ENCODE data around the gene ALDH3A1.

ALDH3A1 gene

DNA sequence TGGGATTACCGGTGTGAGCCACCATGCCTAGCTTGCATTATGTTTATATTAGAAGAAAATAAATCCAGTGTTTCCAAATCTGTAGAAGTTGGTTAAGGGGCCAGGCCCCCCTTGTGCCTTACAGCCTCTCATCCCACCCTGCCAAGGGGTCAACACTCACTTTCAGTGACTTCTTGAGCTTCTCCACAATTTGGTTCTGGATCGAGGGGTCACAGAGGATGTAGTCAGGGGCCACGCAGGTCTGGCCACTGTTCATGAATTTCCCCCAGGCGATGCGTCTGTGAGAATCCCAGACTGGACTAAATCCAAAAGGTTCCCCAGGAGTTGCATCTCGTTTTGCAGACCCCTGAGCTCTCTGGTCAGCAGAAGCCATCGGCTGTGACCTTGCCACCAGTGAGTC is 7.2 kb downstream of the ALDH3A1 start:
- no peak for DNase-seq

DNA sequence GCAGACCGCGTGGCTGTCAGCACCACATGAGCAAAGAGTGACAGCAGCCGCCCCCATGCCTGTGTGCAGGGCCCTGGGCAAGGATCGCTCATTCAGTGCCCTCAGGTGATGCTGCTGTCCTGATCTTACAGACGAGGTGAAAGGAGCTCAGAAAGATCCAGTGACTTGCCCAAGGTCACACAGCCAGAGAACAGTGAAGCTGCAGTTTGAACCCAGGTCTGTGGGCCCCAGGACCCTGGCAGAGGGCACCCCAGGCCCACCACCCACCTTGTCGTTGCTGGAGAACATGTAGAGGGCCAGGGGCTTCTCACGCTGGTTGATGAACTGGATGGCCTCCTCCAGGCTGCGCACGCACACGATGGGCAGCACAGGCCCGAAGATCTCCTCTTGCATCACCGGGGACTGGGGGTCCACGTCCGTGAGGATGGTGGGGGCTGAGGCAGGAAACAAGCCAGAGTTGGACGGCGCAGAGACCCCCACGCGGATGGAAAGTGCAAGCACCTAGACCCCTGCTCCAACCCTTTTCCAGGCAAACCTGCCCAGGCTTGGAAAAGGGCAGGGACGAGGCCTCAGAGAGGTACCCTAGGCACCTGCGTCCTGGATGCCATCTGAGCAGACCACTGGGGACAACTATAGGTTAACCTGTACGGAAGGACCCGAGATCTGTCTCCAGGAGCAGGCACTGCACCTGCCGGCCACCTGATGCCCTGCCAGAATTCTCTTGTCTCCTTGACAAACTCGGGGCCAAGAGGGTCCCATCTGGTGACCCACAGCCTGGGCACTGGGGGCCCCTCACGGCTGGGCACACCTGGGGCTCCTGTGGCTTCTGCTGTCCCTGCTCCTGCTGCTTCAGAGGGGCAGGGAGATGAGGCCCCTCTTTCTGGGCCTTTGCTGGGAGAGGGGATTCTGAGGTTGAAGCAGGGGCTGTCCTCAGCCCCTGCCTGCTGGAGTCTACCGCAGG is 8.6 kb downstream of the ALDH3A1 start:
- DNase-seq = no peak

DNA sequence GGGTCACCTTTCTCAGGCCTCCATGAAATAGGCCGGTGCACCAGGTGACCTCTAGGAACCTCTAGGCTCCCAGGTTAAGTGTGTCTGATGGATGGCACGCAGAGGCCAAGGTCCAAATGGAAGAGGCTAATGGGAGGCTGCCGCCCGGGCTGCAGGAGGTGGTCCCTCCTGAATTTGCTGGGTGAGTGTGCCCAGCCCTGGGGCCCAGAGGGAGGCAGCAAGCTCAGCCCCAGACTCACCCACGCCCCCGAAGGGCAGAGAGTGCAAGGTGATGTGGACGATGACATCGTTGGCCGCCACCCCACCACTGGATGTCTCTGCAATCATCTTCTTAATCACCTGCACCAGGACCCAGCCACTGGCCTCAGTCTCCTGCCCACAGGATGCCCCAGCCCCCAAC is 9.3 kb downstream of the ALDH3A1 start:
- no peak for DNase-seq

DNA sequence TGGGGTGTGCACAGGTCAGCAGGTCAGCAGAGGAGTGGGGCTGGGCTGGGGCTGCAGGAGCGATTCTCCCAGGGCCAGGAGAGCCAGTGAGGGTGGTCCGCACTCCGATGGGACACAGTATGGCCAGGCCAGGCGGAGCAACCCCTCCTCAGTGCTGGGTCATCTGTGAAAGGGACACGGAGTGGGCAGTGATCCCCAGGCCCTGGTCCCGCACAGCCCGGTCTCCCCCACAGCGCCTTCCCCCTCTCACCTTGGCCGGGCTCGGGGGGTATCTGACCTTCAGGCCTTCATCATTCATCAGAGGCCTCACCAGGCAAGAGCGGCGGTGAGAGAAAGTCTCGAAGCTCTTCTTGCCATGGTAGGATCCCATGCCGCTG is 10.0 kb downstream of the ALDH3A1 start:
- no peak for DNase-seq

DNA sequence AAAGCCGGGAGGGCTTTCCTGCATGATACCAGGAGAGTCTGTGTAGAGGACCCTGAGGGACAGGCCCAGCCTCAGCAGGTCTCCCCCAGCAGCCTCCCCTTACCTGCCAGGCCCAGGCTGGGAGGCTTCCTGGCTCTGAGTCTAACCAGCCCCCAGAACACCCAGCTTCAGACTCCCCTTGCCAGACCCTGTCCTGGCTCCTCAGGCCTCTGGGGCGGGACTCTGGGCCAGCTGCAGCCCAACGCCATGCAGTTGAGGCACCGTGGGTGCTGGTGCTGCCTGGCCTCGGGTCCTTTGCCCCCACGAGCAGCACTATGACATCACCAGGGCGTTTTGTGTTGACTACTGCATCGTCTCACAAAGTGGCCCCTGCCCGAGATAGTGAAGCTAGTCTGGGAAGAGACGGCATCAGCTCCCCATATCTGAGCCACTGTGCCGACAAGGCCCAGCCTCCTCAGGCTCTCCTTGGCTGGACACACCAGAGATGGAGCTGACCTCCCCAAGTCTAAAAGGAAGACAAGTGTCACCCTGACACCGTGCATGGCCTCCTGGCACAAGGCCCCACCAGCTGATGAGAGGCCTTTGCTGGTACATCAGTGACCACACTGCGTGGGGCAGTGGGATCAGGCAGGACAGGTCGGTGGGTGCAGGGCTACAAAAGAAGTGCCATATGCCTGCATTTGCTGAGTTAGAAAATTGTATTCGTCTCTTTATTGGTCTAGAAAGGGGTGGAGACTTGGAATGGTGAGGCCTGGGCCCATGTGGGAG is 10.6 kb downstream of the ALDH3A1 start:
- no peak for DNase-seq

DNA sequence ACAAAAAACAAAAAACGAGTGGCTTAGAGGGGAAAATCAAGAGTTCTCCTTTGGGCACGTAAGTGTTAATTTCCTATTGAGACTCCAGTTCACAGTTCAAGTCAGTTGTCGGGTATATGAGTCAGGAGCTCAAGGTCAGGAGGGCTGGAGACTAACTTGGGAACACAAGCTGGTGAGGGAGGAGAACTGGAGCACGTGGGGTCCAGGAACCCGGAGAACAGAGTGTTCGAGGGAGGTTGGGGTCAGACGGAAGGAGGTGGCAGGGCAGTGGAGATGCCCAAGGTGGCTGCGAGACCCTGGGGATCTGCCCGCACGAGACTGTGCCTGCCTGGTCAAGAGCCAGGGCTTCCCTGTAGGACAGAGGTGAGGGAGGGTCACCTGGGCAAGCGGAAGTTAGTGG is 12.0 kb downstream of the ALDH3A1 start:
- no peak for DNase-seq

DNA sequence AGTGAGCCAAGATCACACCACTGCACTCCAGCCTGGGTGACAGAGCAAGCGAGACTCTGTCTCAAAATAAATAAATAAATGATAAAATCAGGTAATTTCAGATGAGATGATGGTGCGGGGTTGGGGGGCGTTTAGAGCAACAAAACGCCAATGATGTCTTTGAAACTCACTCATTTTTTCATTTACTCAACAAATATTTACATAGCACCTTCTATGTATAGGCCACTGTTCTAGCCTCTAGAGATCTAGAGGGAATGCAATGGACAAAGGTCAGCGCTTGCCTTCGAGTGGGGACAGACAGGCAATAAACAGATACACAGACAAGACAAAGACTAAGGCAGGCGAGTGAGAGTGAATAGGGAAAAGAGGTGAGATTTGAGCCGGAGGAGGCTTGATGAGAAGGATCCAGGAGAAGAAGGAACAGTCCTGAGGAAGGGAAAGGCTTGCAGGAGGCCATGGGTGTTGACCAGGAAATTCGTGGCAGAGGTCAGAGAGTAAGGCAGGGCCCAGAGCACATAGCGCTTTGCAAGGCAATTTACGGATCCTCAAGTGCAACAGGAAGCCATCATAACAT is 14.1 kb downstream of the ALDH3A1 start:
- no peak for DNase-seq

DNA sequence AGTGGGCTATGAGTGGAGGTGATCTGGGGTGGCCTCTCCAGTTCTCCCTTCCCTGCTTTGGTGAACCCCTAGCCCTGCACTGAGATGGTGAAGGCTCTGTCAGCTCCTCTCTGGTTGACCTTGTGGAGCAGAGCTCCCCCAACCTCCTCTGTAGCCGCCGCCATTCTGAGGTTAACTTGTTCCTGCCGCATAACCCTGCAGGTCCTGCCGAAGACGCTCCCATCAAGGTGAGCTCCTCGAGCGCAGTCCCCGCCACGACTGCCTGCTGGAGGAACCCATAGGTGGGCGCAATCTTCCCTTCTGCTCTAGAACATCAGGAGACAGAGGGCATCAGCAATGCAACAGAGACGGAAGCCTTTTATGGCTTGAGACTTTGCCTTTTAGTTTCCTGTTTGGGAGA is 16.5 kb downstream of the ALDH3A1 start:
- no peak for DNase-seq

DNA sequence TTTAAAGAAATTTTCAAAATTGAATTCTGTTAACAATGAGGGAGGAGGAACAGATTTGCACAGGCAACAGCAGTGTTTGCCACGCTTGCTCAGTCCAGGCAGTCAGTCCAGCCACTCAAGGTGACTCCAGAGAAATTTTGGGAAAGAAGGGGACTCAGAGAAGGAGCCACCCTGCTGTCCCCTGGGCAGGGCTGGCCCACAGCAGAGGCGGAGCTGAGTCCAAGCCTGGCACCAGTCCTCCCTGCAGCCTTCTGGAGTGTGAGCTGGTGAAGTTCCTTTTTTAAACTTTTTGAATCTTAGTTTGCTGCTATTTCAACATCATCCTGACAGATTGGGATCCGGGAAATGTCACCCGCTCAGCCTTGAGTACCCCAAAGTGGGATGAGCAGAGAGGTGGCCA is 17.3 kb downstream of the ALDH3A1 start:
- no peak for DNase-seq

DNA sequence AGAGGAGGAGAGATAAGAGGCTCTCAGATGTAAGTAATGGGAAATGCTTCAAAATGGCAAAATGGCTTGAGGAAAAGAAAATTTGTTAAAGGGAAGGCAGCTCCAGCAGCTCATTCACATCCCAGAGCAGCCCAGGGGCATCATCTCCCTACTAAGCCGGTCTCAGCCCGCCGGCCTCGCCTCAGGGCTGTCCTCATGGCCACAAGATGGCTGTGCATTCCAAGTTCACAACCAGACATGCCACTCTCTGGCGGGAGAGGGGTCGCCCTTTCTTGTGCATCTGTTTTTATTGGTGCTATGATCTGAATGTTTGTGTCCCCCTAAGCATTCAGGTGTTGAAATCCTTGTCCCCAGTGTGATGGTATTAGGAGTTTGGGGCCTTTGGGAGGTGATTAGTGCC is 18.2 kb downstream of the ALDH3A1 start:
- no peak for DNase-seq

DNA sequence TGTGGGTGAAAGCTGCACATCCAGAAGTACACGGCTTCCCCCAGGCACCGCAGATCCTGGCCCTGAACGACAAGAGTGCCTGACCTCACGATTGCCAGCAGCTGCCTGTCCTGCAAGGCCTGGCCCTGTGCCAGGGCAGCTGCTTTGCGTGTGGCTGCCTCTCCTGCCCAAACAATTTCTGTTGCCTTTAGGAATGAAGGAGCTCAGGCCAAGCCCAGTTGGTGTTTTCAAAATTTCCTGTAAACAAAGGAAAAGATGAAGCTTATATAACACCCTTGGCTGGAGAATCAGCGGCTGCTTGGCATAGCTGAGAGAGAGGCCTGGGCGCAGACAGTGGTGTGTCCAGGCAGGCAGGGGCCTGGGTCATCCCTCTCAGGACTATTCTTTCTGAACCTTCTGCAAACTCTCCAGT is 20.0 kb downstream of the ALDH3A1 start:
- peak; percentile 53 for DNase-seq

DNA sequence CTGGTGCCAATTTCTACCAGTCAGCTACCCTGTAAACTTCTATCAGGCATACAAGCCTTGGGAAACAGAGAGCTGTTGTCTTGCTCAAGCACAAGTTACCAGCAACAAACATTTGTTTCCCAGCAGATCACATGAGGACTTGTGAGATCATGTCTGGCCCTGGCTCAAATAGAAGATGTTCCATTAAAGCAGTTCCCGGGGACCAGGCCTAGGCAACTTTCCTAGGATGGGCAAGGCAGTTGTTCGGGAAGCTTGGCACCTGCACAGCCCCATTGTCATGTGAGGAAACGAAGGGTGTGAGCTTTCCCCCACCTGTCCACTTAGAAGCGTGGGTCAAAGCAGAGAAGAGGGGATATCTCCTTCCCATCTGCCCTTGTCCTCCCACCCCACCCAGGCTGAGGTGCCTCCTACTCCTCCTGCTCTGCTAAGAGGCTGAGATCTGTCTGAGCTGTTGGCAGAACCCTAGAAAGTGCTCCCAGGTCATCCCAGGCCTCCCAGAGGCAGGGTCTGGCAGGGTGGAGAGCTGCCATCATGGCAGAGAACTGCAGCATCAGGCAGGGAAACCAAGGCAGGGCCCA is 20.5 kb downstream of the ALDH3A1 start:
- DNase-seq = peak; percentile 71

DNA sequence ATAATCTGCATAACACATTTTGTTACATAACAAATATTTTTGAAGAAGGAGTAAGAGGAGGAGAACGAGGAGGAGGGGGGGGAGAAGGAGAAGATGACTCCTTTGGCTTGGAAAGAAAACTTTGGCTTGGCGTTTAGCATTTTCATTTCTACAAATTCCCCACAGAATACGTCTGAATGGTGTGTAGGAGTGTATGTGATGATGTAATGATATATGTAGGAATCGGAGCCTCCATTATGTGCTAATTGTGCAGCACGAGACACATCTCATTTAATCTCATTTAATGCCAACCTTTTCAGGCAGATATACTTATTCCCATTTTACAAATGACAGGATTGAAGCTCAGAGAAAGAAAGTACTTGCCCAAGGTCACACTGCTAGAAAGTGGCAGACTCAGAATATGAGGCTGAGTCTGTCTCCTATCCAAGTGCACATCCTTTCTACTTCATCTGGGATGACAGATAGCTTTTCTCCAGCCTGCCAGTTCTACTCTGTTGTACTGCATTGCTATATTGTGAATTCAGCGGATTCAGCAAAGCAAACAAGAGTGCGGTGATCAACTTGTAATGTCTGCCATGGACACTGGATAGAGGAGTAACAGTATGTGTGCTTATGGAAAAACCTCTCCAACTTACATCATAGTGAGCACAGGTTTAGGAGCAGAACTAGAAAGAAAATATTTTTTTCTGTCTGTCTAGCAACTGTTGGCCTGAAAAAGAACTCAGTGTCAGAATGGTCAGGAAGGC is 21.3 kb downstream of the ALDH3A1 start:
- no peak for DNase-seq

DNA sequence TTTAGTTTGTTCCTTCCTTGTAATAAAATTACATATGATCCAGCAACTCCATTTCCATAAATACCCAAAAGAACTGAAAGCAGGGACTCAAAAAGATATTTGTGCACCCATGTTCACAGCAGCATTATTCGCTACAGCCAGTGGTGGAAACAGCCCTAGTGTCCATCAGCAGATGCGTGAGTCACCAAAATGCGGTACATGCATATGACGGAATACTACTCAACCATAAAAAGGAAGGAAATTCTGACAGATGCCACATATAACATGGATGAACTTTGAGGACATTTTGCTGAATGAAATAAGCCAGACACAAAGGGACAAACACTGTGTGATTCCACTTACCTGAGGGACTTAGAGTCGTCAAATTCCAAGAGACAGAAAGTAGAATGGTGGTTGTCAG is 22.6 kb downstream of the ALDH3A1 start:
- DNase-seq = no peak

DNA sequence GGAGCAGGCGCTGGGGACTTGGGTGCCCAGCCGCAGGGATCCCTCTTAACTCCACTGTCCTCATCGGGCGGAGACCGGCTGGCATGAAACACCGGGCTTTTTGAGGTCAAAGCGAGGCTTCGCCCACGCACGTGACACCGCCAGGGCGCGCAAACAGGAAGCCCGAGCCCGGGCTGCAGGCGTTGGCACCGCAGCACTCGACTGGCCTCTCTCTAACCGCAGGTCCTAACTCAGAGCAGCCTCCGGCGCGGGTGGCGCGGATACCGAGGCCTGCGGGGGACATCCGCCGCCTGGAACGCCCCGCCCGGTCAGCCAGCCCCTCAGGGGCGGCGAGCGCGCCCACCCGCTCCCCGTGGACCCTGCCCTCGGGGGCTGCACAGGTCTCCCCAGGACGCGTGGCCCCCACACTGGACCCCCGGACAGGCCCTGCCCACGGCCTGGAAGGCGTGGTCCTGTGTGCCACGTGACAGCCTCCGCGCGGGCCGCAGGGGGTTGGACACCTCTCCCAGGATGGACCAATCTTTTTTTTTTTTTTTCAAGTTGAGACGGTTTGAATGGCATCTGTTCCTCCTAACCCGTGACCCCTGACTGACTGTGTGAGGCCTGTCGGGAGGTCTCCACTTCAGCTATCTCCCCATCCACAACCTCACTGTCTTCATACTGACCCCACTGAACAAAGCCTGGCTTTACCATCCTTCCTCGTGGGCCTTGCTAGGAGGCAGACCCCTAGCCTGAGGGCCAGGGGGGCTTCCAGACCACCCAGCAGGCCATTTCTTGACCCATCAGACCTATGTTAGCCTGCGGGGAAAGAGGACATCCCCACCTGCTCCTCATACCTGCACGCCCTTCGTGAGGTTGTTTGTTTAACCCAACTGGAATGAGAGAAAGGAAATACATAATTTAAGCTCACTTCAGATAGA is 23.3 kb downstream of the ALDH3A1 start:
- DNase-seq = no peak

DNA sequence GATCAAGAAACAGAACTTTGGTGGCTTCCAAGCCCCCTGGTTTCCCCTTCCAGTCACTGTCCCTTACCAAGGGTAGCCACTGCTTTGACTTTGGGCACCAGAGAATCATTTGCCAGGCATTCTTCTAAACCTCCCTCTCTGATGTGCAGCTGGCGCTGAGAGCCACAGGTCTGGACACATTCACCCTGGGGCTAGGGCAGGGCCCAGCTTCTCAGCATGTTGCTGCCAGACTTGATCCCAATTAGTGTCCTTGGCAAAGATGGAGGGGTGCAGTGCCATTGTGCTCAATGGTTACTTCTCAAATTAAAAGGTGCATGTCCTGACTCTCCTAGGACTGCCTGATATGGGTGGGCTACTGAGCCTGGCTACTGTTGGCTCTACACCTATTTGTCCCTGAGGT is 24.1 kb downstream of the ALDH3A1 start:
- DNase-seq = no peak

DNA sequence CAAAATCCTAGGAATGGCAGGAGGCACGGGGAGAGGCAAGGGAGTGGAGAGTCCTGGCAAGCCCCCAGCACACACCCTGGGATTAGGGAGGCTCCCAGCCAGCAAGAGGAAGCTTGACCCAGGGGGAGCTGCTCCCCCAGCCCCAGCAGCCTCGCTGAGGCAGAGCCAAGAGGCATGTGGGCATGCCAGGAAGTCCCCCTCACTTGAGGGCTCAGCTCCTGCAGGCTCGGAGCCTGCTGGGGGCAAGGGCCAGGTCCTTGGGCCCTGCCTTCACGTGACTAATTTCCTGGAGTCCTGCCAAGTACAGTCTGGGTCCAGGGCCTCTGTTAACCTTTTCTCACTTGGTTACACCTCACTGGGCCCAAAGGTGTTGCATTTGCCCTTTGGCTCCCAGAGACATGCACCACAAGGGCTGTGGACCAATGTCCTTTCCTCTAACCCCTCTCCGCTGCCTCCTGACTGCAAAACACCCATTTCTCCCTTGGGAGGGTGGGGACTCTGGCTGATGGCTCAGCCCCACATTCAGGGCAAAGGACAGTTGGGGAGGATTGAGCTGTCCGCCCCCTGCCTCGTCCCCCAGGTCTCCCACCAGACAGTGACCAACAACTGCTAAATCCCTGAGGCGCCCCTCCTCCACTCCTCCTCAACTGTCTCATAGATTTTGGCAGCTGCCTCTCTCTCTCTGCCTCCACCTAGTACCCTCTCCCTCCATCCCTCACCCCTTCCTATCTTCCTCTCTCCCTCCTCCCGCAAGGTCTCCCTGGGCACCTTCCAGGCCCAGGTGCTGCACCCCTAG is 27.3 kb downstream of the ALDH3A1 start:
- DNase-seq = peak; percentile 25

DNA sequence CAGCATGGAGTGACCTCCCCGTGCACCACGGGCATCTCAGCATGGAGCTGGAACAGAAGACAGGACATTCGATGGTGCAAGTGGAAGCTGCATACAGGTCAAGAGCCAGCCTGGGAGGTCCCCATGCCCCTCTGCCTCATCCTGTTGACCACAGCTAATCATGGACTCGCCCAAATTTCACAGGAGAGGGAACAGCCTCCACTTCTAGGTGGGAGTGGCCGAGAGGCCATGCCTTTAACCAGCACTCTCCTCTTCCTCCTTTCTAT is 28.0 kb downstream of the ALDH3A1 start:
- no peak for DNase-seq

DNA sequence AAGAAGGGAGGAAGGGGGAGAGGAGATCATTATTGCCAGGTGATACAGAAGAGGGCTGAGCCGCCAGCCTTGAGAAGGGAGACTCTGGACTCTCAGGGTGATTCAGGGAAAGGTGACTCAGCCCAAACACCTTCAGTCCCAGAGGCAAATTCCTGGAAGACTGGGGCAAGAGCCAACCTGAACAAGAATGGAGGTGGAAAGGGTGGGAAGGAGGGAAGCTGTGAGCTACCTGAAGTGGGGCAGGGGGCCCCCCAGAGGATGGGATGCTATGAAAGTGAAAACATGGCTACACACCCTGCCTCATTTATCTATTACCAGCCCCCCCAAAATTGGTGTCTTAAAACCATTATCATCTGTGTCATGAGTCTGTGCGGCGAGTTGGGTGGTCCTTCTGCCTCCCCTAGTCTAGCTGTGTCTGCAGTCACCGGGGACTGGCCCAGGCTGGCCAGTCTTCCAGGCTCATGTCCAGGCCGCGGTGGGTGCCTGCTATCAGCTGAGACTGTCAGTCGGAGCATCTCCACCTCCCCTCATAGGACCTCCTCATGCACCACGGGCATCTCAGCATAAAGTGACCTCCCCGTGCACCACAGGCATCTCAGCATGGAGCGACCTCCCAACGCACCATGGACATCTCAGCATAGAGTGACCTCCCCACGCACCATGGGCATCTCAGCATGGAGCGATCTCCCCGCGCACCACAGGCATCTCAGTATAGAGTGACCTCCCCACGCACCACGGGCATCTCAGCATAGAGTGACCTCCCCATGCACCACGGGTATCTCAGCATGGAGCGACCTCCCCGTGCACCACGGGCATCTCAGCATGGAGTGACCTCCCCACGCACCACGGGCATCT is 28.5 kb downstream of the ALDH3A1 start:
- peak; percentile 73 for DNase-seq

All from NCI-H226 (cell line).